Measurements from ENCODE around the gene CGNL1.

Gene CGNL1

GRCh38 chr15:57548351-57548750 lies 172.0 kb downstream of the CGNL1 start:
- no peak for DNase-seq (ENCODE audit: low read depth, low spot score)

GRCh38 chr15:57548835-57549234 lies 172.5 kb downstream of the CGNL1 start:
- no peak for DNase-seq (ENCODE audit: low read depth, low spot score)

- DNase-seq (ENCODE audit: low read depth, low spot score) = no peak
These were observed 173.6 kb downstream of the CGNL1 start for GRCh38 chr15:57549935-57550334.

- DNase-seq (ENCODE audit: low read depth, low spot score) = no peak
These were observed 174.3 kb downstream of the CGNL1 start for GRCh38 chr15:57550640-57551039.

- DNase-seq (ENCODE audit: low read depth, low spot score) = peak; percentile 73
These were observed 175.7 kb downstream of the CGNL1 start for GRCh38 chr15:57551715-57552677.

- DNase-seq (ENCODE audit: low read depth, low spot score) = no peak
These were observed 176.5 kb downstream of the CGNL1 start for GRCh38 chr15:57552678-57553334.

- DNase-seq (ENCODE audit: low read depth, low spot score) = no peak
These were observed 177.2 kb downstream of the CGNL1 start for GRCh38 chr15:57553526-57553925.

- DNase-seq (ENCODE audit: low read depth, low spot score) = no peak
These were observed 177.9 kb downstream of the CGNL1 start for GRCh38 chr15:57554063-57554811.

GRCh38 chr15:57554812-57555179 lies 178.5 kb downstream of the CGNL1 start:
- DNase-seq (ENCODE audit: low read depth, low spot score) = no peak

- no peak for DNase-seq (ENCODE audit: low read depth, low spot score)
These were observed 179.0 kb downstream of the CGNL1 start for GRCh38 chr15:57555270-57555669.

- no peak for DNase-seq (ENCODE audit: low read depth, low spot score)
These were observed 179.7 kb downstream of the CGNL1 start for GRCh38 chr15:57556040-57556439.

GRCh38 chr15:57557267-57557666 lies 181.0 kb downstream of the CGNL1 start:
- DNase-seq (ENCODE audit: low read depth, low spot score) = no peak

- no peak for DNase-seq (ENCODE audit: low read depth, low spot score)
These were observed 181.5 kb downstream of the CGNL1 start for GRCh38 chr15:57557810-57558209.

GRCh38 chr15:57559875-57560274 lies 183.6 kb downstream of the CGNL1 start:
- no peak for DNase-seq (ENCODE audit: low read depth, low spot score)

GRCh38 chr15:57561041-57561711 lies 184.9 kb downstream of the CGNL1 start:
- no peak for DNase-seq (ENCODE audit: low read depth, low spot score)

- no peak for DNase-seq (ENCODE audit: low read depth, low spot score)
These were observed 186.0 kb downstream of the CGNL1 start for GRCh38 chr15:57562196-57562769.

- DNase-seq (ENCODE audit: low read depth, low spot score) = no peak
These were observed 187.1 kb downstream of the CGNL1 start for GRCh38 chr15:57563416-57563815.

GRCh38 chr15:57565311-57565710 lies 189.0 kb downstream of the CGNL1 start:
- no peak for DNase-seq (ENCODE audit: low read depth, low spot score)

- no peak for DNase-seq (ENCODE audit: low read depth, low spot score)
These were observed 190.5 kb downstream of the CGNL1 start for GRCh38 chr15:57566834-57567233.

- no peak for DNase-seq (ENCODE audit: low read depth, low spot score)
These were observed 191.6 kb downstream of the CGNL1 start for GRCh38 chr15:57567891-57568290.

GRCh38 chr15:57568299-57568698 lies 192.0 kb downstream of the CGNL1 start:
- DNase-seq (ENCODE audit: low read depth, low spot score) = no peak
